WTC11 (cell line): Measurements from ENCODE around the gene SIX6. TPM values are rescaled to one million over a fixed set of nuclear protein-coding genes. Genes with fewer than 3 reads are reported as not detected.

Experiments
- ATAC-seq: fragments of 200-7000 bp; cut with Tn5 transposase; 2 replicates; pipeline ENCODE4 v1.10.0; 2021; ENCODE audit warnings: mild to moderate bottlenecking, moderate library complexity
- CTCF ChIA-PET: fragments of 300-600 bp; sonication (Branson Sonifier 250); formaldehyde crosslinking; loops from one replicate; lab custom pipeline; 2021; ENCODE audit warnings: antibody characterized with exemption; lab: Charles Lee
- POLR2A ChIA-PET: fragments of 350-600 bp; sonication (Branson Sonifier 250); formaldehyde crosslinking; loops from one replicate; lab custom pipeline; 2021; ENCODE audit warnings: antibody characterized with exemption; lab: Charles Lee
- DNase-seq: peaks from one replicate; pipeline ENCODE4 v3.0.0; 2021; ENCODE audit warnings: low spot score
- H3K27ac Mint-ChIP-seq: 2 replicates; pipeline ENCODE4 v1.8.0; 2021; ENCODE audit warnings: mixed read lengths
- H3K27me3 Mint-ChIP-seq: 2 replicates; pipeline ENCODE4 v1.8.0; 2021; ENCODE audit warnings: low read depth, mild to moderate bottlenecking, moderate library complexity, mixed read lengths
- H3K36me3 Mint-ChIP-seq: 2 replicates; pipeline ENCODE4 v1.8.0; 2021; ENCODE audit warnings: mixed read lengths
- H3K4me1 Mint-ChIP-seq: 2 replicates; pipeline ENCODE4 v1.8.0; 2022; ENCODE audit warnings: mixed read lengths
- H3K4me3 Mint-ChIP-seq: 2 replicates; pipeline ENCODE4 v1.8.0; 2021; ENCODE audit warnings: mild to moderate bottlenecking, moderate library complexity, mixed read lengths
- H3K9me3 Mint-ChIP-seq: 2 replicates; pipeline ENCODE4 v1.8.0; 2021; ENCODE audit warnings: mixed read lengths
- CBFB ChIP-seq: sonication (generic); formaldehyde crosslinking; IDR thresholded peaks from 2 replicates; pipeline ENCODE4 v1.8.1; 2022; ENCODE audit warnings: mild to moderate bottlenecking, low read depth, missing genetic modification reagents
- CREM ChIP-seq: sonication (generic); formaldehyde crosslinking; IDR thresholded peaks from 2 replicates; pipeline ENCODE4 v1.8.1; 2022; ENCODE audit warnings: mild to moderate bottlenecking, missing genetic modification reagents, moderate library complexity
- GRHL2 ChIP-seq: fragments of 250-450 bp; sonication (Bioruptor Pico); IDR thresholded peaks from 2 replicates; pipeline ENCODE4 v1.8.0; 2022; ENCODE audit warnings: mild to moderate bottlenecking, moderate library complexity; ENCODE audit not compliant: insufficient replicate concordance, severe bottlenecking
- GTF2I ChIP-seq: fragments of 250-450 bp; sonication (Bioruptor Pico); conservative IDR thresholded peaks from 2 replicates; pipeline ENCODE4 v1.4.0; 2021; ENCODE audit warnings: mild to moderate bottlenecking
- IRF2 ChIP-seq: sonication (generic); formaldehyde crosslinking; IDR thresholded peaks from 2 replicates; pipeline ENCODE4 v1.8.0; 2022; ENCODE audit warnings: low read depth, missing genetic modification reagents, borderline replicate concordance
- MXD4 ChIP-seq: fragments of 250-450 bp; sonication (Bioruptor Pico); IDR thresholded peaks from 2 replicates; pipeline ENCODE4 v1.8.0; 2021; ENCODE audit warnings: mild to moderate bottlenecking, moderate library complexity, borderline replicate concordance
- NFYB ChIP-seq: sonication (generic); formaldehyde crosslinking; conservative IDR thresholded peaks from 2 replicates; pipeline ENCODE4 v1.8.0; 2022; ENCODE audit warnings: low read depth, missing genetic modification reagents
- RELA ChIP-seq: sonication (generic); formaldehyde crosslinking; IDR thresholded peaks from 2 replicates; pipeline ENCODE4 v1.8.1; 2022; ENCODE audit warnings: missing genetic modification reagents, mild to moderate bottlenecking, borderline replicate concordance
- SOX15 ChIP-seq: fragments of 250-450 bp; sonication (Bioruptor Pico); IDR thresholded peaks from 2 replicates; pipeline ENCODE4 v1.9.0; 2021; ENCODE audit warnings: mild to moderate bottlenecking
- ZNF138 ChIP-seq: sonication (generic); formaldehyde crosslinking; conservative IDR thresholded peaks from 2 replicates; pipeline ENCODE4 v1.8.1; 2022; ENCODE audit warnings: mild to moderate bottlenecking, moderate library complexity, missing genetic modification reagents
- ZNF219 ChIP-seq: sonication (generic); formaldehyde crosslinking; IDR thresholded peaks from 2 replicates; pipeline ENCODE4 v1.8.0; 2023; ENCODE audit warnings: missing genetic modification reagents, mild to moderate bottlenecking, borderline replicate concordance
- ZNF671 ChIP-seq: fragments of 250-450 bp; sonication (Bioruptor Pico); IDR thresholded peaks from 2 replicates; pipeline ENCODE4 v1.8.0; 2021; ENCODE audit warnings: mild to moderate bottlenecking
- total RNA-seq: library from RNA; stranded (reverse); gene quantifications from 3 replicates; pipeline ENCODE4 v1.2.3, GENCODE V29; 2021
- TF ChIP-seq, protein P1 (sequence below): sonication (generic); formaldehyde crosslinking; IDR thresholded peaks from 2 replicates; pipeline ENCODE4 v1.8.1; 2022; ENCODE audit warnings: missing genetic modification reagents, borderline replicate concordance
- TF ChIP-seq, protein P2 (sequence below): sonication (generic); formaldehyde crosslinking; IDR thresholded peaks from 2 replicates; pipeline ENCODE4 v1.8.0; 2022; ENCODE audit warnings: mild to moderate bottlenecking, missing genetic modification reagents
- TF ChIP-seq, protein P3 (sequence below): sonication (generic); formaldehyde crosslinking; IDR thresholded peaks from 2 replicates; pipeline ENCODE4 v1.8.1; 2023; ENCODE audit warnings: mild to moderate bottlenecking, missing genetic modification reagents, moderate library complexity
- TF ChIP-seq, protein P4 (sequence below): sonication (generic); formaldehyde crosslinking; IDR thresholded peaks from 2 replicates; pipeline ENCODE4 v1.8.0; 2022; ENCODE audit warnings: mild to moderate bottlenecking, missing genetic modification reagents
- TF ChIP-seq, protein P5 (sequence below): sonication (generic); formaldehyde crosslinking; IDR thresholded peaks from 2 replicates; pipeline ENCODE4 v1.8.1; 2022; ENCODE audit warnings: low read depth, missing genetic modification reagents, borderline replicate concordance
- TF ChIP-seq, protein P6 (sequence below): sonication (generic); formaldehyde crosslinking; IDR thresholded peaks from 2 replicates; pipeline ENCODE4 v1.8.1; 2023; ENCODE audit warnings: mild to moderate bottlenecking, missing genetic modification reagents, borderline replicate concordance
- TF ChIP-seq, protein P7 (sequence below): fragments of 250-450 bp; sonication (Bioruptor Pico); IDR thresholded peaks from 2 replicates; pipeline ENCODE4 v1.8.0; 2021; ENCODE audit warnings: mild to moderate bottlenecking
- TF ChIP-seq, protein P8 (sequence below): sonication (generic); formaldehyde crosslinking; IDR thresholded peaks from 2 replicates; pipeline ENCODE4 v1.8.1; 2022; ENCODE audit warnings: low read depth, mild to moderate bottlenecking, moderate library complexity, missing genetic modification reagents, borderline replicate concordance
- TF ChIP-seq, protein P9 (sequence below): fragments of 250-450 bp; sonication (Bioruptor Pico); IDR thresholded peaks from 2 replicates; pipeline ENCODE4 v1.9.0; 2021; ENCODE audit warnings: mild to moderate bottlenecking

The SIX6 gene
- total RNA-seq, 1 experiment from 2014 or later: 0.07 TPM

DNA sequence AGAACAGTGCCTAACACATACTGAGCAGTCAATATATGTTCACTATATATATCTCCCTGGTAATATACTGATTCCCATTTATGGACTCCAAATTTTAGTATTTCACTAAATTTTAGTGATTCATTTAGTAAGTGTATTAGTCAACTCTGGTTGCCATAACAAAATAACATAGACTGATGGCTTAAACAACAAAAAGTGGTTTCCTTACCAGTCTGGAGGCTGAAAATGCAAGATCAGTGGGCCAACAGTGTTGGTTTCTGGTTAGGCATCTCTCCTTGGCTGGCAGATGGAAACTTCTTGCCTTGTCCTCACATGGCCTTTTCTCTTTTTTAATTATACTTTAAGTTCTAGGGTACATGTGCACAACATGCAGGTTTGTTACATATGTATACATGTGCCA, 28.7 kb downstream of the SIX6 start (continued):
- TF ChIP-seq, protein P1, sequence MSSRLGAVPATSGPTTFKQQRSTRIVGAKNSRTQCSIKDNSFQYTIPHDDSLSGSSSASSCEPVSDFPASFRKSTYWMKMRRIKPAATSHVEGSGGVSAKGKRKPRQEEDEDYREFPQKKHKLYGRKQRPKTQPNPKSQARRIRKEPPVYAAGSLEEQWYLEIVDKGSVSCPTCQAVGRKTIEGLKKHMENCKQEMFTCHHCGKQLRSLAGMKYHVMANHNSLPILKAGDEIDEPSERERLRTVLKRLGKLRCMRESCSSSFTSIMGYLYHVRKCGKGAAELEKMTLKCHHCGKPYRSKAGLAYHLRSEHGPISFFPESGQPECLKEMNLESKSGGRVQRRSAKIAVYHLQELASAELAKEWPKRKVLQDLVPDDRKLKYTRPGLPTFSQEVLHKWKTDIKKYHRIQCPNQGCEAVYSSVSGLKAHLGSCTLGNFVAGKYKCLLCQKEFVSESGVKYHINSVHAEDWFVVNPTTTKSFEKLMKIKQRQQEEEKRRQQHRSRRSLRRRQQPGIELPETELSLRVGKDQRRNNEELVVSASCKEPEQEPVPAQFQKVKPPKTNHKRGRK: no peak
- TF ChIP-seq, protein P2, sequence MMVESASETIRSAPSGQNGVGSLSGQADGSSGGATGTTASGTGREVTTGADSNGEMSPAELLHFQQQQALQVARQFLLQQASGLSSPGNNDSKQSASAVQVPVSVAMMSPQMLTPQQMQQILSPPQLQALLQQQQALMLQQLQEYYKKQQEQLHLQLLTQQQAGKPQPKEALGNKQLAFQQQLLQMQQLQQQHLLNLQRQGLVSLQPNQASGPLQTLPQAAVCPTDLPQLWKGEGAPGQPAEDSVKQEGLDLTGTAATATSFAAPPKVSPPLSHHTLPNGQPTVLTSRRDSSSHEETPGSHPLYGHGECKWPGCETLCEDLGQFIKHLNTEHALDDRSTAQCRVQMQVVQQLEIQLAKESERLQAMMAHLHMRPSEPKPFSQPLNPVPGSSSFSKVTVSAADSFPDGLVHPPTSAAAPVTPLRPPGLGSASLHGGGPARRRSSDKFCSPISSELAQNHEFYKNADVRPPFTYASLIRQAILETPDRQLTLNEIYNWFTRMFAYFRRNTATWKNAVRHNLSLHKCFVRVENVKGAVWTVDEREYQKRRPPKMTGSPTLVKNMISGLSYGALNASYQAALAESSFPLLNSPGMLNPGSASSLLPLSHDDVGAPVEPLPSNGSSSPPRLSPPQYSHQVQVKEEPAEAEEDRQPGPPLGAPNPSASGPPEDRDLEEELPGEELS (CRISPR knock-in tag): no peak

DNA sequence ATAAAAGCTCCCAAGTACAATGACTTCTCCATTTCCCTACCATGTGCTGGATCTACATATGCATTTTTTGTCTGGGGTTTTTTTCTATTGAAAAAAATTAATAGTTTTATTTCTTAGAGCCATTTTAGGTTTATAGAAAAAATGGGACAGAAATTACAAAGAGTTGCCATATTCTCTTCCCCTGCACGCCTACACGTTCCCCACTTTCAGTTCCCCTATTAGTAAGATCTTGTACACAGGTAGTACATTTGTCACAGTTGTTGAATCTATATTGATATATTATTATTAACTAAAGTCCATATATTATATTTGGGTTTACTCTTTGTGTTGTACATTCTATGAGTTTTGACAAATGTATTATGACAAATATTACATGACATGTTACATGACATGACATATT, 35.7 kb downstream of the SIX6 start:
- TF ChIP-seq GRHL2 (CRISPR knock-in tag): no peak
- TF ChIP-seq, protein P3, sequence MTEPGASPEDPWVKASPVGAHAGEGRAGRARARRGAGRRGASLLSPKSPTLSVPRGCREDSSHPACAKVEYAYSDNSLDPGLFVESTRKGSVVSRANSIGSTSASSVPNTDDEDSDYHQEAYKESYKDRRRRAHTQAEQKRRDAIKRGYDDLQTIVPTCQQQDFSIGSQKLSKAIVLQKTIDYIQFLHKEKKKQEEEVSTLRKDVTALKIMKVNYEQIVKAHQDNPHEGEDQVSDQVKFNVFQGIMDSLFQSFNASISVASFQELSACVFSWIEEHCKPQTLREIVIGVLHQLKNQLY: no peak
- TF ChIP-seq, protein P4, sequence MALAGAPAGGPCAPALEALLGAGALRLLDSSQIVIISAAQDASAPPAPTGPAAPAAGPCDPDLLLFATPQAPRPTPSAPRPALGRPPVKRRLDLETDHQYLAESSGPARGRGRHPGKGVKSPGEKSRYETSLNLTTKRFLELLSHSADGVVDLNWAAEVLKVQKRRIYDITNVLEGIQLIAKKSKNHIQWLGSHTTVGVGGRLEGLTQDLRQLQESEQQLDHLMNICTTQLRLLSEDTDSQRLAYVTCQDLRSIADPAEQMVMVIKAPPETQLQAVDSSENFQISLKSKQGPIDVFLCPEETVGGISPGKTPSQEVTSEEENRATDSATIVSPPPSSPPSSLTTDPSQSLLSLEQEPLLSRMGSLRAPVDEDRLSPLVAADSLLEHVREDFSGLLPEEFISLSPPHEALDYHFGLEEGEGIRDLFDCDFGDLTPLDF: no peak
- TF ChIP-seq, protein P5, sequence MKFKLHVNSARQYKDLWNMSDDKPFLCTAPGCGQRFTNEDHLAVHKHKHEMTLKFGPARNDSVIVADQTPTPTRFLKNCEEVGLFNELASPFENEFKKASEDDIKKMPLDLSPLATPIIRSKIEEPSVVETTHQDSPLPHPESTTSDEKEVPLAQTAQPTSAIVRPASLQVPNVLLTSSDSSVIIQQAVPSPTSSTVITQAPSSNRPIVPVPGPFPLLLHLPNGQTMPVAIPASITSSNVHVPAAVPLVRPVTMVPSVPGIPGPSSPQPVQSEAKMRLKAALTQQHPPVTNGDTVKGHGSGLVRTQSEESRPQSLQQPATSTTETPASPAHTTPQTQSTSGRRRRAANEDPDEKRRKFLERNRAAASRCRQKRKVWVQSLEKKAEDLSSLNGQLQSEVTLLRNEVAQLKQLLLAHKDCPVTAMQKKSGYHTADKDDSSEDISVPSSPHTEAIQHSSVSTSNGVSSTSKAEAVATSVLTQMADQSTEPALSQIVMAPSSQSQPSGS (CRISPR knock-in tag): no peak
- no peak for TF ChIP-seq SOX15 (CRISPR knock-in tag)
- TF ChIP-seq, protein P6, sequence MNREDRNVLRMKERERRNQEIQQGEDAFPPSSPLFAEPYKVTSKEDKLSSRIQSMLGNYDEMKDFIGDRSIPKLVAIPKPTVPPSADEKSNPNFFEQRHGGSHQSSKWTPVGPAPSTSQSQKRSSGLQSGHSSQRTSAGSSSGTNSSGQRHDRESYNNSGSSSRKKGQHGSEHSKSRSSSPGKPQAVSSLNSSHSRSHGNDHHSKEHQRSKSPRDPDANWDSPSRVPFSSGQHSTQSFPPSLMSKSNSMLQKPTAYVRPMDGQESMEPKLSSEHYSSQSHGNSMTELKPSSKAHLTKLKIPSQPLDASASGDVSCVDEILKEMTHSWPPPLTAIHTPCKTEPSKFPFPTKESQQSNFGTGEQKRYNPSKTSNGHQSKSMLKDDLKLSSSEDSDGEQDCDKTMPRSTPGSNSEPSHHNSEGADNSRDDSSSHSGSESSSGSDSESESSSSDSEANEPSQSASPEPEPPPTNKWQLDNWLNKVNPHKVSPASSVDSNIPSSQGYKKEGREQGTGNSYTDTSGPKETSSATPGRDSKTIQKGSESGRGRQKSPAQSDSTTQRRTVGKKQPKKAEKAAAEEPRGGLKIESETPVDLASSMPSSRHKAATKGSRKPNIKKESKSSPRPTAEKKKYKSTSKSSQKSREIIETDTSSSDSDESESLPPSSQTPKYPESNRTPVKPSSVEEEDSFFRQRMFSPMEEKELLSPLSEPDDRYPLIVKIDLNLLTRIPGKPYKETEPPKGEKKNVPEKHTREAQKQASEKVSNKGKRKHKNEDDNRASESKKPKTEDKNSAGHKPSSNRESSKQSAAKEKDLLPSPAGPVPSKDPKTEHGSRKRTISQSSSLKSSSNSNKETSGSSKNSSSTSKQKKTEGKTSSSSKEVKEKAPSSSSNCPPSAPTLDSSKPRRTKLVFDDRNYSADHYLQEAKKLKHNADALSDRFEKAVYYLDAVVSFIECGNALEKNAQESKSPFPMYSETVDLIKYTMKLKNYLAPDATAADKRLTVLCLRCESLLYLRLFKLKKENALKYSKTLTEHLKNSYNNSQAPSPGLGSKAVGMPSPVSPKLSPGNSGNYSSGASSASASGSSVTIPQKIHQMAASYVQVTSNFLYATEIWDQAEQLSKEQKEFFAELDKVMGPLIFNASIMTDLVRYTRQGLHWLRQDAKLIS (CRISPR knock-in tag): no peak
- no peak for TF ChIP-seq GTF2I
- TF ChIP-seq CREM: no peak
- TF ChIP-seq MXD4 (CRISPR knock-in tag): no peak
- TF ChIP-seq ZNF219 (CRISPR knock-in tag): no peak
- no peak for TF ChIP-seq CBFB (CRISPR knock-in tag)
- TF ChIP-seq RELA (CRISPR knock-in tag): no peak
- no peak for TF ChIP-seq IRF2 (CRISPR knock-in tag)
- TF ChIP-seq NFYB (CRISPR knock-in tag): no peak
- TF ChIP-seq, protein P7, sequence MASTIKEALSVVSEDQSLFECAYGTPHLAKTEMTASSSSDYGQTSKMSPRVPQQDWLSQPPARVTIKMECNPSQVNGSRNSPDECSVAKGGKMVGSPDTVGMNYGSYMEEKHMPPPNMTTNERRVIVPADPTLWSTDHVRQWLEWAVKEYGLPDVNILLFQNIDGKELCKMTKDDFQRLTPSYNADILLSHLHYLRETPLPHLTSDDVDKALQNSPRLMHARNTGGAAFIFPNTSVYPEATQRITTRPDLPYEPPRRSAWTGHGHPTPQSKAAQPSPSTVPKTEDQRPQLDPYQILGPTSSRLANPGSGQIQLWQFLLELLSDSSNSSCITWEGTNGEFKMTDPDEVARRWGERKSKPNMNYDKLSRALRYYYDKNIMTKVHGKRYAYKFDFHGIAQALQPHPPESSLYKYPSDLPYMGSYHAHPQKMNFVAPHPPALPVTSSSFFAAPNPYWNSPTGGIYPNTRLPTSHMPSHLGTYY (CRISPR knock-in tag): no peak
- TF ChIP-seq, protein P8, sequence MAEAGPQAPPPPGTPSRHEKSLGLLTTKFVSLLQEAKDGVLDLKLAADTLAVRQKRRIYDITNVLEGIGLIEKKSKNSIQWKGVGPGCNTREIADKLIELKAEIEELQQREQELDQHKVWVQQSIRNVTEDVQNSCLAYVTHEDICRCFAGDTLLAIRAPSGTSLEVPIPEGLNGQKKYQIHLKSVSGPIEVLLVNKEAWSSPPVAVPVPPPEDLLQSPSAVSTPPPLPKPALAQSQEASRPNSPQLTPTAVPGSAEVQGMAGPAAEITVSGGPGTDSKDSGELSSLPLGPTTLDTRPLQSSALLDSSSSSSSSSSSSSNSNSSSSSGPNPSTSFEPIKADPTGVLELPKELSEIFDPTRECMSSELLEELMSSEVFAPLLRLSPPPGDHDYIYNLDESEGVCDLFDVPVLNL (CRISPR knock-in tag): no peak
- TF ChIP-seq ZNF138 (CRISPR knock-in tag): no peak
- TF ChIP-seq ZNF671 (CRISPR knock-in tag): no peak
- TF ChIP-seq, protein P9, sequence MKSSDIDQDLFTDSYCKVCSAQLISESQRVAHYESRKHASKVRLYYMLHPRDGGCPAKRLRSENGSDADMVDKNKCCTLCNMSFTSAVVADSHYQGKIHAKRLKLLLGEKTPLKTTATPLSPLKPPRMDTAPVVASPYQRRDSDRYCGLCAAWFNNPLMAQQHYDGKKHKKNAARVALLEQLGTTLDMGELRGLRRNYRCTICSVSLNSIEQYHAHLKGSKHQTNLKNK (CRISPR knock-in tag): no peak
- H3K27ac Mint-ChIP-seq: no peak overlapping the region
- DNase-seq: no peak
- ChIA-PET POLR2A (no interaction called here), CTCF (no interaction called here)
- peaks cover 4% of the 10 kb centered on the region for H3K36me3 Mint-ChIP-seq
- ATAC-seq: no peak
- peaks cover 36% of the 10 kb centered on the region for H3K9me3 Mint-ChIP-seq
- H3K4me1 Mint-ChIP-seq: no peaks in the 10 kb centered on the region
- no peaks in the 10 kb centered on the region; the same call in 1 of the 2 replicates for H3K27me3 Mint-ChIP-seq
- H3K4me3 Mint-ChIP-seq: no peak overlapping the region
